ENCODE measurements around the gene PCDHGA8.
A peak's percentile ranks its signal among the peaks of the same experiment; 100 is the strongest.
"Not testable (repeated sequence)": the region's sequence is repeated elsewhere in the genome, so short reads cannot be mapped to it uniquely, and the experiment has no call there.

Gene PCDHGA8

DNA sequence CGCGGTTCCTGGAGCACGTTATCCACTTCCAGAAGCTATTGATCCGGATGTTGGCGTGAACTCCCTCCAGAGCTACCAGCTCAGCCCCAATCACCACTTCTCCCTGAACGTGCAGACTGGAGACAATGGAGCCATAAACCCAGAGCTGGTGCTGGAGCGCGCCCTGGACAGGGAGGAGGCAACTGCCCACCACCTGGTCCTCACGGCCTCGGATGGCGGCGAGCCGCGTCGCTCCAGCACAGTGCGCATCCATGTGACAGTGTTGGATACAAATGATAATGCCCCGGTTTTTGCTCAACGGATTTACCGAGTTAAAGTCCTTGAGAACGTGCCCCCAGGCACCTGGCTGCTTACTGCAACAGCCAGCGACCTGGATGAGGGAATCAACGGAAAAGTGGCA, 11.0 kb downstream of the PCDHGA8 start:
- DNase-seq: no peak

DNA sequence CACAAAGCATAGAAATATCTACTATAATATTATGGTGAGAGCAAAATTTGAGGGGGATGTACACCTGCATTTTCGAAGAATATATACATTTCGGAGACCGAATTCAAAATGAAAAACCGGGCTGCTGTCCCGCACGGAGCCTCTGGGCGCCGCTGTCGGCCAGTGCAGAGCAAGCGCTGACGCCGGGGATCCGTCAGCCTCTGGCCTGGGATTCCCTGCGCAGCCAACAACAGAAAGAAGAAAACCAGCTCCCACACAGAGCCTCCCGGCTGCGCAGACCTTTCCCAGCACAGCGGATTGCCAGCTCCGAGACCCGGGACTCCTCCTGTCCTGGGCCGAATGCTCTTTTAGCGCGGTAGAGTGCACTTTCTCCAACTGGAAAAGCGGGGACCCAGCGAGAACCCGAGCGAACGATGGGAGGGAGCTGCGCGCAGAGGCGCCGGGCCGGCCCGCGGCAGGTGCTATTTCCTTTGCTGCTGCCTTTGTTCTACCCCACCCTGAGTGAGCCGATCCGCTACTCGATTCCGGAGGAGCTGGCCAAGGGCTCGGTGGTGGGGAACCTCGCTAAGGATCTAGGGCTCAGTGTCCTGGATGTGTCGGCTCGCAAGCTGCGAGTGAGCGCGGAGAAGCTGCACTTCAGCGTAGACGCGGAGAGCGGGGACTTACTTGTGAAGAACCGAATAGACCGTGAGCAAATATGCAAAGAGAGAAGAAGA, 15.5 kb downstream of the PCDHGA8 start, which contains the start of gene PCDHGB6:
Gene PCDHGB6 (plus strand): TSS at position 232 of the 716 bp plus-strand sequence. CDS start 182 bp downstream, at position 414.
- DNase-seq: peak; percentile 25

- no peak for DNase-seq
These were observed 17.3 kb downstream of the PCDHGA8 start for GRCh38 chr5:141409598-141410306.

GRCh38 chr5:141411575-141411974, 19.1 kb downstream of the PCDHGA8 start:
- no peak for DNase-seq

- DNase-seq: peak; percentile 50
These were observed 20.6 kb downstream of the PCDHGA8 start, which contains the start of gene PCDHGA10 for GRCh38 chr5:141412854-141413539. PCDHGA10 (plus strand) TSS chr5:141412987; CDS start chr5:141413176, 189 bp downstream.

DNA sequence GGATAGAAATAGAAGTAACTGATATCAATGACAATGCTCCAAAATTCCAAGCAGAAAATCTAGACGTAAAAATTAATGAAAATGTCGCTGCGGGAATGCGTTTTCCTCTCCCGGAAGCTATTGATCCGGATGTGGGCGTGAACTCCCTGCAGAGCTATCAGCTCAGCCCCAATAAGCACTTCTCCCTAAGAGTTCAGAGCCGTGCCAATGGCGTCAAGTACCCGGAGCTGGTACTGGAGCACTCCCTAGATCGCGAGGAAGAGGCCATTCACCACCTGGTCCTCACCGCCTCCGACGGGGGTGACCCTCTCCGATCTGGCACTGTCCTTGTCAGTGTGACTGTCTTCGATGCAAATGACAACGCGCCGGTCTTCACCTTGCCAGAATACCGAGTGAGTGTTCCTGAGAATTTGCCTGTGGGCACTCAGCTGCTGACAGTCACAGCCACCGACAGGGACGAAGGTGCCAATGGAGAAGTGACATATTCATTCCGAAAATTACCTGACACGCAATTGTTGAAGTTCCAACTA, 21.2 kb downstream of the PCDHGA8 start:
- no peak for DNase-seq

DNA sequence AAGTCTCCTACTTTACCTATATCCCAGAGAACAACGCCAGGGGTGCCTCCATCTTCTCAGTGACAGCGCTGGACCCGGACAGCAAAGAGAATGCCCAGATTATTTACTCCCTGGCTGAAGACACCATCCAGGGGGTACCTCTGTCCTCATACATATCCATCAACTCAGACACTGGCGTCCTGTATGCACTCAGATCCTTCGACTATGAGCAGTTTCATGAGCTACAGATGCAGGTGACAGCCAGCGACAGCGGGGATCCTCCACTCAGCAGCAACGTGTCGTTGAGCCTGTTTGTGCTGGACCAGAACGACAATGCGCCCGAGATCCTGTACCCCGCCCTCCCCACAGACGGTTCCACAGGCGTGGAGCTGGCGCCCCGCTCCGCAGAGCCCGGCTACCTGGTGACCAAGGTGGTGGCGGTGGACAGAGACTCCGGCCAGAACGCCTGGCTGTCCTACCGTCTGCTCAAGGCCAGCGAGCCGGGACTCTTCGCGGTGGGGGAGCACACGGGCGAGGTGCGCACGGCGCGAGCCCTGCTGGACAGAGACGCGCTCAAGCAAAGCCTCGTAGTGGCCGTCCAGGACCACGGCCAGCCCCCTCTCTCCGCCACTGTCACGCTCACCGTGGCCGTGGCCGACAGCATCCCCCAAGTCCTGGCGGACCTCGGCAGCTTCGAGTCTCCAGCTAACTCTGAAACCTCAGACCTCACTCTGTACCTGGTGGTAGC, 22.3 kb downstream of the PCDHGA8 start:
- DNase-seq: not testable (repeated sequence)

DNA sequence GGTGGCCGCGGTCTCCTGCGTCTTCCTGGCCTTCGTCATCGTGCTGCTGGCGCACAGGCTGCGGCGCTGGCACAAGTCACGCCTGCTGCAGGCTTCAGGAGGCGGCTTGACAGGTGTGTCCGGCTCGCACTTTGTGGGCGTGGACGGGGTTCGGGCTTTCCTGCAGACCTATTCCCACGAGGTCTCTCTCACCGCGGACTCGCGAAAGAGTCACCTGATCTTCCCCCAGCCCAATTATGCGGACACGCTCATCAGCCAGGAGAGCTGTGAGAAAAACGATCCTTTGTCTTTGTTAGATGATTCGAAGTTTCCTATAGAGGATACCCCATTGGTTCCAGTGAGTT, 22.8 kb downstream of the PCDHGA8 start:
- not testable (repeated sequence) for DNase-seq

DNA sequence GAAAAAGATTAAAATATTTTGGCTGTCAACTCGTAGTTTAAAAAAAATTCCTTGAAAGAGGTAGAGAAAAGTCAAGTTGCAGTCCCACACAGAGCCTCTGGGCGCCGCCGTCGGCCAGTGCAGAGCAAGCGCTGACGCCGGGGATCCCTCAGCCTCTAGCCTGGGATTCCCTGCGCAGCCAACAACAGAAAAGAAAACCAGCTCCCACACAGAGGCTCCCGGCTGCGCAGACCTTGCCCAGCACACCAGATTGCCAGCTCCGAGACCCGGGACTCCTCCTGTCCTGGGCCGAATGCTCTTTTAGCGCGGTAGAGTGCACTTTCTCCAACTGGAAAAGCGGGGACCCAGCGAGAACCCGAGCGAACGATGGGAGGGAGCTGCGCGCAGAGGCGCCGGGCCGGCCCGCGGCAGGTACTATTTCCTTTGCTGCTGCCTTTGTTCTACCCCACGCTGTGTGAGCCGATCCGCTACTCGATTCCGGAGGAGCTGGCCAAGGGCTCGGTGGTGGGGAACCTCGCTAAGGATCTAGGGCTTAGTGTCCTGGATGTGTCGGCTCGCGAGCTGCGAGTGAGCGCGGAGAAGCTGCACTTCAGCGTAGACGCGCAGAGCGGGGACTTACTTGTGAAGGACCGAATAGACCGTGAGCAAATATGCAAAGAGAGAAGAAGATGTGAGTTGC, 25.2 kb downstream of the PCDHGA8 start, which contains the start of gene PCDHGB7:
Gene PCDHGB7 (plus strand): TSS at position 184 of the 679 bp plus-strand sequence. CDS start 183 bp downstream, at position 367.
- peak; percentile 22 for DNase-seq

- no peak for DNase-seq
These were observed 26.8 kb downstream of the PCDHGA8 start for GRCh38 chr5:141419074-141419880.

DNA sequence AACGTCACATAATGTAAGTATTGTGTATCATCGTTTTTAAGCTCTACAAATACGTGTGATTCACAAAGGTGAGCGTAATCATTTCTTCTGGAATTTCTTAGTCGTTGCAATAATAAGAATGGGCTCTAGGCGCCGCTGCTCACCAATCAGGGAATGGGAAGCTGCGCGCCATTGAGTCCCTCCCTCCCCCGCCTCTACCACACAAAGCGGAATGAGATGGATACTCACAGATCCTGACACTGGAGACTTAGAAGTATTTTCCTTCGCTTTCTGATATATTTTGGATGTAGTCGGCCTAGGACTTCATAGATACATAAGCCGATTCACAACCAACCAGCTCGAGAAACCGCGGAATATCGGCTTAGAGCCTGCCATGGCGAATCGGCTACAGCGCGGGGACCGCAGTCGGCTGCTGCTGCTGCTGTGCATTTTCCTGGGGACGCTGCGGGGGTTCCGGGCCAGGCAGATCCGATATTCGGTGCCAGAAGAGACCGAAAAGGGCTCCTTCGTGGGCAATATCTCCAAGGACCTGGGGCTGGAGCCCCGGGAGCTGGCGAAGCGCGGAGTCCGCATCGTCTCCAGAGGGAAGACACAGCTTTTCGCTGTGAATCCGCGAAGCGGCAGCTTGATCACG, 28.5 kb downstream of the PCDHGA8 start, which contains the start of gene PCDHGA11:
Gene PCDHGA11 (plus strand): TSS at position 197 of the 634 bp plus-strand sequence. CDS start 177 bp downstream, at position 374.
- DNase-seq: peak; percentile 19

- DNase-seq: no peak
These were observed 29.0 kb downstream of the PCDHGA8 start for GRCh38 chr5:141421489-141421855.

DNA sequence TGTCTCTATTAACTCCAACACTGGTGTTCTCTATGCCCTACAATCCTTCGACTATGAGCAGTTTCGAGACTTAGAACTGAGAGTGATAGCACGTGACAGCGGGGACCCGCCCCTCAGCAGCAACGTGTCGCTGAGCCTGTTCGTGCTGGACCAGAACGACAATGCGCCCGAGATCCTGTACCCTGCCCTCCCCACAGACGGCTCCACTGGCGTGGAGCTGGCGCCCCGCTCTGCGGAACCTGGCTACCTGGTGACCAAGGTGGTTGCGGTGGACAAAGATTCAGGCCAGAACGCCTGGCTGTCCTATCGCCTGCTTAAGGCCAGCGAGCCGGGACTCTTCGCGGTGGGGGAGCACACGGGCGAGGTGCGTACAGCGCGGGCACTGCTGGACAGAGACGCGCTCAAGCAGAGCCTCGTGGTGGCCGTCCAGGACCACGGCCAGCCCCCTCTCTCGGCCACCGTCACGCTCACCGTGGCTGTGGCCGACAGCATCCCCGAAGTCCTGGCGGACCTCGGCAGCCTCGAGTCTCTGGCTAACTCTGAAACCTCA, 30.4 kb downstream of the PCDHGA8 start:
- DNase-seq: no peak

GRCh38 chr5:141427783-141428426, 35.5 kb downstream of the PCDHGA8 start:
- DNase-seq: no peak

- DNase-seq: no peak
These were observed 38.1 kb downstream of the PCDHGA8 start, which contains the start of gene PCDHGA12 for GRCh38 chr5:141430332-141431113. PCDHGA12 (plus strand) TSS chr5:141430507; CDS start chr5:141430760, 253 bp downstream.

- no peak for DNase-seq
These were observed 38.9 kb downstream of the PCDHGA8 start for GRCh38 chr5:141431286-141431685.

- DNase-seq: not testable (repeated sequence)
These were observed 39.9 kb downstream of the PCDHGA8 start for GRCh38 chr5:141432308-141432707.

GRCh38 chr5:141432726-141433125, 40.3 kb downstream of the PCDHGA8 start:
- not testable (repeated sequence) for DNase-seq

Data from activated CD4-positive, alpha-beta T cell treated with anti-CD3 and anti-CD28 coated beads, Interleukin-2, amount 50 U/mL, for 1 hour (primary cell).